PFSK-1 (cell line): ENCODE results near the gene C1orf105.

ENCODE experiments used
- FOXP2 ChIP-seq: optimal IDR thresholded peaks from 2 replicates; pipeline ENCODE3; 2011; ENCODE audit warnings: borderline replicate concordance, control low read depth, inconsistent platforms; ENCODE audit not compliant: insufficient read depth; ENCODE audit errors: extremely low read length, extremely low read depth
- POLR2AphosphoS5 ChIP-seq: IDR thresholded peaks from 2 replicates; pipeline ENCODE4 v1.6.1; 2012; ENCODE audit warnings: low read depth, mild to moderate bottlenecking, control low read depth, low read length, moderate library complexity
- TAF1 ChIP-seq: IDR thresholded peaks from 2 replicates; pipeline ENCODE4 v1.6.1; 2012; ENCODE audit warnings: low read length, control low read depth, borderline replicate concordance; ENCODE audit not compliant: insufficient read depth

- no peak for TF ChIP-seq POLR2AphosphoS5
- no peak for TF ChIP-seq TAF1
- TF ChIP-seq FOXP2 = no peak
These were observed 42.9 kb upstream of the C1orf105 start for GRCh38 chr1:172377565-172377964.
